Testis (tissue), 2 donors: ENCODE results near the gene FBXO36.

ENCODE experiments used
- CTCF ChIP-seq, 3 experiments: fragments of 450-650 bp in 2 of 3; fragments of 200-600 bp in 1 of 3; sonication (generic) in 1 of 3; IDR thresholded peaks; one replicate each; pipeline ENCODE4 v1.5.1; 2016 to 2019; ENCODE audit warnings: antibody characterized with exemption in 3 of 3, mild to moderate bottlenecking in 2 of 3, moderate library complexity in 1 of 3
- POLR2A ChIP-seq: fragments of 450-650 bp; IDR thresholded peaks from one replicate; pipeline ENCODE4 v1.6.1; 2017; ENCODE audit warnings: antibody characterized with exemption, mild to moderate bottlenecking, moderate library complexity

GRCh38 chr2:230048010-230048671 lies 125.8 kb downstream of the FBXO36 start:
- TF ChIP-seq CTCF (IDR thresholded peaks at IDR 0.05) (no peak), POLR2A (no peak)
